ENCODE results near the gene MYO1E.

- TF ChIP-seq ZNF70 (CRISPR knock-in tag; IDR thresholded peaks at IDR 0.05) (no peak), RARB (CRISPR knock-in tag; IDR thresholded peaks at IDR 0.05) (no peak), PATZ1 (CRISPR knock-in tag; IDR thresholded peaks at IDR 0.05; ENCODE audit: borderline replicate concordance) (no peak), CSDC2 (CRISPR knock-in tag; IDR thresholded peaks at IDR 0.05) (no peak), POU6F1 (CRISPR knock-in tag; IDR thresholded peaks at IDR 0.05; ENCODE audit: borderline replicate concordance, low read depth) (no peak), TSHZ2 (CRISPR knock-in tag; IDR thresholded peaks at IDR 0.05) (no peak), ZFP3 (CRISPR knock-in tag; IDR thresholded peaks at IDR 0.05) (no peak), CREB5 (CRISPR knock-in tag; IDR thresholded peaks at IDR 0.05; ENCODE audit: low read depth) (no peak), SNAI2 (CRISPR knock-in tag; IDR thresholded peaks at IDR 0.05) (no peak), GLIS3 (CRISPR knock-in tag; IDR thresholded peaks at IDR 0.05) (no peak), ZFP30 (CRISPR knock-in tag; IDR thresholded peaks at IDR 0.05) (no peak), ZC3H10 (CRISPR knock-in tag; IDR thresholded peaks at IDR 0.05) (no peak)
Measured at GRCh38 chr15:59401824-59402569, 29.3 kb upstream of the MYO1E start.
